B cell (primary cell): Measurements from ENCODE around the gene DCP2. TPM values are rescaled to one million over a fixed set of nuclear protein-coding genes. Genes with fewer than 3 reads are reported as not detected.

Experiments
- ATAC-seq: fragments of 200-7000 bp; cut with Tn5 transposase; one replicate; pipeline ENCODE4 v1.10.0; 2021; ENCODE audit warnings: low read depth, mild to moderate bottlenecking, moderate number of reproducible peaks, moderate library complexity
- CTCF ChIA-PET: fragments of 350-600 bp; sonication (Branson Sonifier 250); formaldehyde crosslinking; loops from one replicate; lab custom pipeline; 2021; ENCODE audit warnings: antibody characterized with exemption, inconsistent platforms; lab: Charles Lee
- POLR2A ChIA-PET: fragments of 350-600 bp; sonication (Branson Sonifier 250); formaldehyde crosslinking; loops from one replicate; lab custom pipeline; 2021; ENCODE audit warnings: antibody characterized with exemption; lab: Charles Lee
- DNase-seq: peaks from one replicate; pipeline ENCODE4 v3.0.0; 2013
- H2AFZ ChIP-seq: 2 replicates; pipeline ENCODE4 v1.6.1; 2012; ENCODE audit warnings: mild to moderate bottlenecking, low read depth, low read length; ENCODE audit not compliant: insufficient read depth, poor library complexity, severe bottlenecking
- H3K27ac ChIP-seq, 2 donors: 1 replicate in 1 of 2; 2 replicates in 1 of 2; pipeline ENCODE4 v1.5.1; 2012 to 2013; ENCODE audit warnings: low read length in 2 of 2, mild to moderate bottlenecking in 2 of 2, moderate library complexity in 1 of 2
- H3K27me3 ChIP-seq, 4 experiments: fragments of 200-600 bp in 1 of 4; sonication (generic) in 1 of 4; replicated peaks in 1 of 4; 1 replicate in 2 of 4; 2 replicates in 2 of 4; pipeline versions ENCODE4 v1.6.1 to v1.7.0; 2013 to 2016; ENCODE audit warnings: low read length in 3 of 4, mild to moderate bottlenecking in 2 of 4, mixed read lengths in 1 of 4, moderate library complexity in 1 of 4; ENCODE audit not compliant: insufficient read depth in 4 of 4, control insufficient read depth in 3 of 4; ENCODE audit errors: control extremely low read depth in 1 of 4
- H3K36me3 ChIP-seq, 2 experiments: replicated peaks in 1 of 2; 1 replicate in 1 of 2; 2 replicates in 1 of 2; pipeline versions ENCODE4 v1.6.1 to v1.7.1; 2013; ENCODE audit warnings: low read length in 1 of 2; ENCODE audit not compliant: insufficient read depth in 2 of 2, control insufficient read depth in 1 of 2; ENCODE audit errors: control extremely low read depth in 1 of 2, extremely low read depth in 1 of 2
- H3K4me1 ChIP-seq, 2 donors: fragments of 200-600 bp in 1 of 2; sonication (generic) in 1 of 2; 1 replicate in 1 of 2; 2 replicates in 1 of 2; pipeline versions ENCODE4 v1.5.1 to v1.6.1; 2013 to 2017; ENCODE audit warnings: low read length in 2 of 2; ENCODE audit not compliant: control insufficient read depth in 2 of 2, insufficient read depth in 2 of 2
- H3K4me2 ChIP-seq: replicated peaks from 2 replicates; pipeline ENCODE3; 2012; ENCODE audit warnings: mild to moderate bottlenecking, low read depth, low read length; ENCODE audit not compliant: poor library complexity, severe bottlenecking
- H3K4me3 ChIP-seq, 5 experiments: fragments of 200-600 bp in 1 of 5; sonication (generic) in 1 of 5; 1 replicate in 3 of 5; 2 replicates in 2 of 5; pipeline versions ENCODE4 v1.5.1 to v1.7.0; 2011 to 2016; ENCODE audit warnings: low read length in 4 of 5, mild to moderate bottlenecking in 4 of 5, low read depth in 2 of 5, control low read depth in 1 of 5, moderate library complexity in 1 of 5; ENCODE audit not compliant: insufficient read depth in 1 of 5; ENCODE audit errors: control extremely low read depth in 1 of 5, extremely low read depth in 1 of 5
- H3K79me2 ChIP-seq: fragments of 200-600 bp; sonication (generic); one replicate; pipeline ENCODE4 v1.6.0; 2016; ENCODE audit warnings: low read length; ENCODE audit not compliant: control insufficient read depth, insufficient read depth
- H3K9ac ChIP-seq: fragments of 200-600 bp; sonication (generic); 2 replicates; pipeline ENCODE4 v1.6.1; 2017; ENCODE audit warnings: mild to moderate bottlenecking, low read length, moderate library complexity
- H3K9me3 ChIP-seq, 3 donors: one replicate each; pipeline versions ENCODE4 v1.6.1 to v1.7.1; 2013; ENCODE audit warnings: low read length in 2 of 3; ENCODE audit not compliant: control insufficient read depth in 2 of 3, insufficient read depth in 1 of 3; ENCODE audit errors: control extremely low read depth in 1 of 3
- H4K20me1 ChIP-seq: 2 replicates; pipeline ENCODE4 v1.6.0; 2012; ENCODE audit warnings: mild to moderate bottlenecking, low read length; ENCODE audit not compliant: insufficient read depth, control insufficient read depth, poor library complexity, severe bottlenecking
- H3K27ac Mint-ChIP-seq: one replicate; pipeline ENCODE4 v1.8.0; 2021; ENCODE audit warnings: mixed read lengths
- H3K27me3 Mint-ChIP-seq: one replicate; pipeline ENCODE4 v1.8.0; 2021; ENCODE audit warnings: mixed read lengths
- H3K4me1 Mint-ChIP-seq: one replicate; pipeline ENCODE4 v1.8.0; 2021; ENCODE audit warnings: mixed read lengths
- H3K4me3 Mint-ChIP-seq: one replicate; pipeline ENCODE4 v1.8.0; 2021; ENCODE audit warnings: mixed read lengths
- H3K9me3 Mint-ChIP-seq: one replicate; pipeline ENCODE4 v1.8.0; 2022; ENCODE audit warnings: mixed read lengths; ENCODE audit not compliant: insufficient read depth
- CTCF ChIP-seq: fragments of 200-600 bp; IDR thresholded peaks from one replicate; pipeline ENCODE4 v1.8.0; 2022; ENCODE audit warnings: antibody characterized with exemption, mild to moderate bottlenecking
- EZH2 ChIP-seq: IDR thresholded peaks from 2 replicates; pipeline ENCODE4 v1.6.1; 2012; ENCODE audit warnings: borderline replicate concordance, low read depth, mild to moderate bottlenecking, moderate library complexity, low read length; ENCODE audit not compliant: insufficient read depth, poor library complexity, severe bottlenecking
- WGBS: methylation state at CpG from one replicate; pipeline ENCODE4 v1.1.5; 2013; ENCODE audit warnings: missing lambda C conversion rate; ENCODE audit not compliant: insufficient coverage; 5-methylcytosine and 5-hydroxymethylcytosine counted together
- intact Hi-C: fragments of 100-400 bp; cut with micrococcal nuclease; formaldehyde crosslinking; loops from one replicate; pipeline ENCODE4 v1.10.0; 2022
- polyA plus RNA-seq: library from polyadenylated mRNA; depleted of rRNA; stranded (reverse); fragments of >200 nt; gene quantifications from 2 replicates; pipeline ENCODE4 v1.2.3, GENCODE V29; 2012
- total RNA-seq, 2 donors: library from RNA; stranded (reverse); fragments of 120-200 nt in 1 of 2; gene quantifications; 1 replicate in 1 of 2; 2 replicates in 1 of 2; pipeline versions ENCODE4 v1.2.3 to v1.2.4, GENCODE V29; 2013 to 2022

Gene DCP2
- total and polyA plus RNA-seq, 2 donors (not counting 1 experiment from before 2014, with no cell fraction given) = 17.9 to 73.1 TPM

GRCh38 chr5:112979723-112980122 is 3.1 kb downstream of the DCP2 start:
- H3K4me2 ChIP-seq = peak overlapping the region; percentile 91
- 100% methylated on average over 3 of the region's 3 CpGs for WGBS
- ChIA-PET CTCF (interaction anchor here (0.9 to 4.0 kb wide), 2 partner anchors 16 to 58 kb away, joined by 3 to 22 read pairs; partner anchors contain the start of gene REEP5), POLR2A (no interaction called here)
- ATAC-seq = no peak
- Mint-ChIP-seq H3K4me3 (peak overlapping the region; percentile 32), H3K27ac (no peak overlapping the region), H3K4me1 (peaks cover 61% of the 10 kb centered on the region), H3K27me3 (no peaks in the 10 kb centered on the region), H3K9me3 (no peaks in the 10 kb centered on the region)
- DNase-seq = no peak
- H3K4me3 ChIP-seq = no peak overlapping the region
- intact Hi-C loops = loop anchor here (5.0 to 10.0 kb wide), 4 partner anchors 562 to 1467 kb away; partner anchors contain the start of genes EPB41L4A, NREP and STARD4
- no peak overlapping the region for H2AFZ ChIP-seq
- H3K4me1 ChIP-seq = peaks cover 14 to 28% of the 10 kb centered on the region in 2 donors
- no peaks in the 10 kb centered on the region for H3K9me3 ChIP-seq
- TF ChIP-seq EZH2 (no peak), CTCF (no peak)
- peaks cover 3 to 15% of the 10 kb centered on the region in 2 experiments for H3K36me3 ChIP-seq
- peaks cover 99% of the 10 kb centered on the region for H3K79me2 ChIP-seq
- peaks cover 38% of the 10 kb centered on the region for H4K20me1 ChIP-seq
- peak overlapping the region; percentile 12 for H3K9ac ChIP-seq
- H3K27me3 ChIP-seq = no peaks in the 10 kb centered on the region
- H3K27ac ChIP-seq = peak overlapping the region in 1 of 2 donors; percentile 35

- CTCF ChIA-PET = no interaction called here
- H4K20me1 ChIP-seq = peaks cover 66% of the 10 kb centered on the region
- intact Hi-C loops = no loop called here
- no peak overlapping the region for H3K4me3 ChIP-seq
- H3K4me1 Mint-ChIP-seq = peaks cover 52% of the 10 kb centered on the region
- H3K4me2 ChIP-seq = no peak overlapping the region
- POLR2A ChIA-PET = no interaction called here
- peaks cover 4 to 19% of the 10 kb centered on the region in 2 experiments for H3K36me3 ChIP-seq
- no peak overlapping the region for H3K27ac Mint-ChIP-seq
- H3K27ac ChIP-seq = no peak overlapping the region
- peaks cover 99% of the 10 kb centered on the region for H3K79me2 ChIP-seq
- H3K27me3 Mint-ChIP-seq = no peaks in the 10 kb centered on the region
- H3K4me3 Mint-ChIP-seq = no peak overlapping the region
- ATAC-seq (no peak), DNase-seq (no peak)
- no peak overlapping the region for H3K9ac ChIP-seq
- no peaks in the 10 kb centered on the region for H3K27me3 ChIP-seq
- peaks cover 0 to 13% of the 10 kb centered on the region in 2 donors for H3K4me1 ChIP-seq
- H3K9me3 ChIP-seq = no peaks in the 10 kb centered on the region
- no peak overlapping the region for H2AFZ ChIP-seq
- no peaks in the 10 kb centered on the region for H3K9me3 Mint-ChIP-seq
- TF ChIP-seq CTCF (no peak), EZH2 (no peak)
- 100% methylated on average over 2 of the region's 2 CpGs for WGBS
These were observed 6.8 kb downstream of the DCP2 start for GRCh38 chr5:112983363-112983762.
